Stimulated activated CD4-positive, alpha-beta T cell treated with anti-CD3 and anti-CD28 coated beads, Interleukin-12 subunit alpha, Interleukin-12 subunit beta, amount 100 ng/mL, for 48 hours (primary cell): ENCODE results near the gene RXRA.

Experiments used
- DNase-seq, 3 donors: peaks; one replicate each; pipeline ENCODE4 v3.0.0-alpha.2; 2020; ENCODE audit warnings: low read depth in 2 of 3, low spot score in 1 of 3

The RXRA gene

DNA sequence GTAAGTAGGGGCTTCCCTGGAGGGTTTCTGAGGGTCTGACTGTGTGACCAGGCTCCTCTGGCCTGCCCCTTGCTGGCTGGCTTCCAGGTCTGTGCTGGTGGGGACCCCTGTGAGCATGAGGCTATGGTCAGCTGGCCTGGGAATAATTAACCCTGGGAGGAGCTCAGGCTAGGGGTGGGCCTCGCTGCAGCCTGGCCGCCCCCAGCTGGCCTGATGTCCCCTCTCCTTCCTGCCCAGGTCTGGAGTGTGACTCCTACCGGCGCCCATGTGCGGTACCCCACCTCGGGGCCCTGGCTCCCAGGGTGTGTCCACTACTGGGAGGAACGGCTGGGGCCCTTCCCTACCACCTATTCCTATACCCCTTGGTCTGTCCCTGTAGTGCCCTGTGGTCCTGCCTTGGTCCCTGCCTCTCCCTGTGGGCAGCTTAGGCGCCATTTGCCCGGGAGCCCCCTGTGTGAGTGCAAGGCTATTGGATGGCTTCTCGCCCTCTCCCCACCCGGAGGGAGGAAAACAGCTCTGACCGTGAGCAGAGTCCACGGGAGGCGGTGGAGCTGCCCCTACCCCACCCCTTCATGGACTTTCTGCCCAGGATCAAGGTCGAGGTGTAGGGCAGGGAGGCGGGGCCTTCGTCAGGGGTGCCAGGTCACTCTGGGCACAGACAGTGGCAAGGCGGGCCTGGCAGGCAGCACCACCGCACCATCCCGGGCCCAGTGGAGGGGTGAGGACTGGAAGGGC lies 9.4 kb downstream of the RXRA start:
- no peak for DNase-seq

DNA sequence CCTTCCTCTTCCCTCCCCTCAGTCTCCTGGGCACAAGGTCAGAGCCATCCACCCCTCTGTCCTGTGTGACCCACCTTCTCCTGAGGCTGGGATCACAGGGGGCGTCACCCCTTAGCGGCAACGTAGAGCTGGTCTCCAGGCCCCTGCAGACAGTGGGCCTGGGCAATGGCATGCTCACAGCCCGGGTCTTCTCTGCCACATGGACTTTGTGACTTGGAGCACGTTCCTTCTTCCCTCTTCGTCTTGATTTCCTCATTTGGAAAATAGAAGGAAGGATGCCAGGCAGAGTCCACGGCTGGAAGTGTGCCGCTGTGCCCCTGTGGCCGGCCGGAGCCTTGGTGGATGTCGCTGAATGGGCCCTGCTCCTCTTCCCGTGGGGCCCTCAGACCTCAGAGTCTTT lies 10.0 kb downstream of the RXRA start:
- DNase-seq: no peak

GRCh38 chr9:134336924-134337323 lies 10.7 kb downstream of the RXRA start:
- DNase-seq: no peak

GRCh38 chr9:134337469-134337868 lies 11.2 kb downstream of the RXRA start:
- DNase-seq: no peak

DNA sequence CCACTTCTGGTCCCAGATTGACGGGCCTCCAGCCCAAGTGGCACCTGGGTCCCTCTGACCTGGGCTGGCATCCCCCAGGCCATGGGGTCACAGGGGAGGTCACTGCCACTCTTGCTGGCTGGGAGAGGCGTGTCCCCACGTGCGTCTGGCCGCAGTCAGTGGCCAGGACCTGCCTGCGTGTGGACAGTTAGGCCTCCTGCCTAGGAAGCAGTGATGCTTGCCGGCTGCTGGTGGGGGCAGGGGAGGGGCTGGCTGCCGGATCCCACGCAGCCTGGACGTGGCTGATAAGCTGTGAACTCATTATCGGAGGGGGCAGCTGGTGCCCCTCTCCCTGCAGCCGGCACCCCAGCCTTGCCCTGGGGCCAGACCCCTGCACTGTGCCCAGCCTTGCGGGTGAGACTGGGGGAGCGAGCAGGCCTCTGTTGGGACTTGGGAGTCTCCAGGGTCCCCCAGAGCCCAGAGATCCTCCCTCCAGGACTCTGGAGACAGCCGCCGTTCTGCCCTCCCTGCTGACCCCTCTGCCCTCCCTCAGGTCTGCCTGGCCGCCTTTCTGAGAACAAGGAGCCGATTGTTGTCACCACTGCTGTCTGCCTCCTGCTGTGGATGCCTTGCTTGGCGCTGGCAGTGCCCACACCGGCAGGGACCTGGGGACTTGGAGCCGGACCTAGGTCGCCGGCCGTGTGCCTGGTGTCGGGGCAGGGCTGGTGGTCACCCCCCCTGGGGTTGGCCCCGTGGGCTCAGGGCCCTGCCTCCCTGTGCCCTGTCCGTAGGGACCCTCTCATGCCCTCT lies 12.3 kb downstream of the RXRA start:
- no peak for DNase-seq

GRCh38 chr9:134339183-134339806 lies 13.0 kb downstream of the RXRA start:
- no peak for DNase-seq

GRCh38 chr9:134340475-134341160 lies 14.4 kb downstream of the RXRA start:
- DNase-seq: no peak

DNA sequence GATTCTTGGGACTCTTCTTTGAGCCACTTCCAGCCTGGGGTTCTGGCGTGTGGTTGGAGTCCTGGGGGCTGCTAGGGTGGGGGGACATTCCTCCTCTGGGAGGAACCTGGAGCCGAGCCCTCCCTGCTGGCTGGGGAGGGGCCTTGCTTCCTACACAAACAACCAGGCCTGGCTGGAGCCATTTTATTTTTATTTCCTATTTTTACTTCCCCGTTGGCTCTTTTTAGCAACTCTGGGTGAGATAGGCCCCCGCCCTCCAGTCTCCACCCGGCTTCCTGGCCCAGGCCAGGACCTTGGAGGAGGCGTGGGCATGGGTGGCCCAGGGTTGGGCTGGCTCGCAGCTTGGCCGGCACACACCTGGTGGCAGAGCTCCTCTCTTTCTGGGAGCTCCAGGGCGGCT lies 15.1 kb downstream of the RXRA start:
- no peak for DNase-seq

DNA sequence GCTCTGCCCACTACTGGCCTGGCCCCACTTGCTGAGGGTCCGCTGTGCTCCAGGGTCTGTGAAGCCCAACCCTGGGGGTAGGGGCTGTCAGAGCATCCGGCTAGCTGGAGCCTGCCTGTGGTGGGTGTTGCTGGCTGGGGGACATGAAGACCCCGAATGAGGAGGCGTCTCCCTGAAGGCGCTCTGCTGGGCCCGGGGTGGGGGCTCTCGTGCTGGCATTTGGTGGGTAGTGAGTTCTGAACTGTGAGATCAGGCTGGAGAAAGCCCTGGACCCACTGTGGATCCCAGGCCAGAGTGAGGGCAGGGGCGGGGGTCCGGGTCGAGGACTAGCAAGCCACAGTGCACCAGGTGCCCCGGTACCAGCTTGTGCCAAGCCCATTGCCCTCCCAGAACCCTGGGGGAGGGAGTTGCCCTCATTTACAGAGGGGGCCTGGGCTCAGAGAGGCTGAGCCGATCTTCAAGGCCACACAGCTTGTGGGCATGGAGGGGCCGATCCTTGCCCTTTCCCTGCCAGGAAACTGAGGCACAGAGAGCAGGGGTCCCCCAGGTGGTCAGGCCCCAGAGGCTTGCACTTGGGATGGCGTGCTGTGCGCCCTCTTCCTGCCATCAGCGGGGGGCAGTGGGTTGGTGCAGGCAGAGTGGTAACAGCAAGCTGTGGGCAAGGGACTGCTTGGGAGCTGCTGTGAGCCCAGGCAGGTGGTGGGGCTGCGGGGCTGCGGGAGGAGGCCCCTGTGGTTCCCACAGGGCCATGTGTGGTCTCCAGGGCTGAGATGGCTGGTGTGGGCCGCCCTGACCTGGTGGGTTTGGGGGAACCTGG lies 15.9 kb downstream of the RXRA start:
- no peak for DNase-seq

DNA sequence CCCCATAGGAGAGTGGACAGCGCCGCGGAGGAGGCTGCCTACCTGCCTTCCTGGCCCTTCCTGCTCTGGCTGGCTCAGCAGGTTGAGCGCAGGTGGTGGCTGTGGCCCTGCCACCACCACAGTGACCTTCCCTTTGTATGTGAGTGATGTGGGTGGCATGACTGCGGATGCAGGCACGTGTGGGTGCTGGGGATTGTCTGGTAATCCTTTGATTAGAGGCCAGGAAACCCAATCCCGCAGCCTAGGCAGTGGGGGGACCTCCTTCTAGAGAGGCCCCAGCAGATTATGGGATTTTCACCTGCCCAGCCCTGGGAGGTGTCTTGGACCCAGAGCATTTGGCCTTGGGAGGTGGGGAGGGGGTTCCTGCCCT lies 16.5 kb downstream of the RXRA start:
- DNase-seq: no peak

DNA sequence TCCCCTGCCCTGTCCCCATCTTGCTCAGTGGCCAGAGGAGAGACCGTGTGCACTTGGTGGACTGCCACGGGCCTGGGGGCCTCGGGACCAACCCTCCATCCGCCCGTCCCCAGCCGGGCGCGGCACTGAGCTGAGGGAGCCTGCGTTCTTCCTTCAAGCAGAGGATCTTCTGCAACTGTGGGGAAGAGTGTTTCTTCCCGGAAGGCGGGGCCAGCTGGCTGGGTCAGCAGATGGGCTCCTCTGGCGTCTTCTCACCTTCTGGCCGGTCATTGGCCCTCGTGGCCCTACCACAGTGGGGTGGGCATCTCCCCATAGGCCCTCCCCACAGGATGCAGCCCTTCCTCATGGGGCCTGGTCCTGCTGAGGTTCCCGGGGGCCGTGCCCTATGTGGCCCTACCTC lies 17.4 kb downstream of the RXRA start:
- DNase-seq: no peak

DNA sequence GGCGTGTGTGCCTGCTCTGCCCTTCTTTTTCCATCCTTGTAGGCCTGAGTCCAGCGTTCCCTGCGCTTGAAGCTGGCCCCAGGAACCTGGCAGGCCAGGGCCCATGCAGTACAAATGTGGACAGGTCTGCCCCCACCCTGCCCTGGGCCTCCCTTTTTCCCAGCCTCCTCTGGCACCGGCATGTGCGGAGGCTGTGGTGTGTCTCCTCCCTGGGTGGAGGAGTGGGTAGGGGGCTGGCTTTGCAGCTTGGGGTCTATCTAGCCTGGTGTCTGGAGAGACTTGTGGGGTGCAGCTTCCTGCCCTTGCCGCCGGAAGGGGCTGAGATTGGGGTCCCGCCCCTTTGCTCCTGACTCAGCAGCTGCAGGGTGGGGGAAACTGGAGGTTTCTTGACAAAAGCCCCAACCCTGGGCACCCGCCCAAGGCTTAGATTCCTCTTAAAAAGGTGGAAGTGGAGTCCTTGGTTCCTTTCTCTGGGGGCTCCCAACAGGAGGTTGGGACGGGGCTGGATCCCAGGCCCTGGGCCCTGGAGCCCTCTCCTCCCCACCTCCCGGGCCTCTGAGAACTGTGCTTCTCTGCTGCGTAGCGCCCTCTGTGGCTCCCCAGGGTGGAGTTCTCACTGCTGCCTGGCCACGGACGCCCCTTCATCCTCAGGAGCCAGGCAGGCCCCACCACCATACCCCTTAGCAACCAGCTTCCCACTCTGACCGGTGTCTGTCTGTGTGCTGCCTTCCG lies 18.0 kb downstream of the RXRA start:
- DNase-seq: no peak

- no peak for DNase-seq
Observed at GRCh38 chr9:134344800-134345310, 18.6 kb downstream of the RXRA start.

DNA sequence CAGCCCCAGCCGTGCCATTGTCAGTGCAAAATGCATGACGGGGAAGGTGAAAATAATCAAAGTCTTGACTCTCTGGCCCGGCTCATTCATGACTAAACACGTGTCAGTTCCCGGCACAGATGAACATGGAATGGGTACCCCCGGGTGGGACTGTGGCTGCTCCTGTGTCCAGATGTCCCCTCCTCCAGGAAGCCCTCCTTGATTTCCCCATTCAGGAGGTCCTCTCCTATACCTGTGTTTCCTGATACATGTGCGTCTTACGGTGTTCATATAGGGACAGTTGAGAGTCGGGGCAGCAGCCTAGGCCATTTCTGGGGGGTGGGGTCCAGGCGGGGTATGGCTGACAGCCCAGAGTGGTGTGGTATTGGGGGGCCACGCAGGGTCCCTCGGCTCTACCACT lies 19.5 kb downstream of the RXRA start:
- no peak for DNase-seq

GRCh38 chr9:134346151-134346550 lies 19.9 kb downstream of the RXRA start:
- no peak for DNase-seq

- no peak for DNase-seq
Observed at GRCh38 chr9:134346840-134347583, 20.8 kb downstream of the RXRA start.

DNA sequence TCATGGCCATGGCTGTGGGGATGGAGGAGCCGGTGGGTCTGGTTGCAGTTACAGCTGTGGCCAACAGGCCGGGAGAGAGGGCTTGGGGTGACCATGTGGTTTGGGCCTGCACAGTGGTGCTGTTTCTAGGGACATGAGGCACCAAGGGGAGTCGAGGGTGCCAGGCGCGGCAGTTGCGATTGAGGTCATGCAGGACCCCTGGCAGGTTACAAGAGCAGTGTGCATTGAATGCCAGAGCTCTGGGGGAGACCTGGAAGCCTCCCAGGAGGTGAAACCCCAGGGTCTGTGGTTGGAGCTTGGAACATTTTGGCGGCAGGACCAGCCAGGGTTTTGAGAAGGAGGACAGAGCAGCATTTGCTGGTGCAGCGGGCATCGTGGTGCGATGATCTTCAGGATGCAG lies 21.7 kb downstream of the RXRA start:
- no peak for DNase-seq

GRCh38 chr9:134348404-134349155 lies 22.3 kb downstream of the RXRA start:
- no peak for DNase-seq

GRCh38 chr9:134349936-134350335 lies 23.7 kb downstream of the RXRA start:
- DNase-seq: no peak
